ENCODE results near the gene SORCS3.

GRCh38 chr10:105292236-105292635 is 651.1 kb downstream of the SORCS3 start:
- TF ChIP-seq EZH2 (IDR thresholded peaks at IDR 0.05; ENCODE audit: insufficient read depth, low read length) (no peak), CTCF (IDR thresholded peaks at IDR 0.05; ENCODE audit: insufficient read depth, low read depth, low read length) (no peak)
